ENCODE results near the gene PDE7B. TPM values are rescaled to one million over a fixed set of nuclear protein-coding genes. Genes with fewer than 3 reads are reported as not detected.
"Not testable (repeated sequence)": the region's sequence is repeated elsewhere in the genome, so short reads cannot be mapped to it uniquely, and the experiment has no call there.

Gene PDE7B
- total RNA-seq, 1 experiment from 2014 or later = not detected

GRCh38 chr6:135861189-135861588 is 9.7 kb downstream of the PDE7B start:
- ChIA-PET POLR2A (no interaction called here), CTCF (no interaction called here)
- Mint-ChIP-seq H3K27me3 (ENCODE audit: low read depth) (no peaks in the 10 kb centered on the region), H3K4me1 (no peaks in the 10 kb centered on the region), H3K36me3 (no peaks in the 10 kb centered on the region), H3K9me3 (peaks cover 4% of the 10 kb centered on the region), H3K27ac (no peak overlapping the region), H3K4me3 (no peak overlapping the region)
- ATAC-seq = no peak
- DNase-seq (ENCODE audit: low spot score) = no peak
- TF ChIP-seq USF2 (CRISPR knock-in tag; IDR thresholded peaks at IDR 0.05) (no peak), NR3C1 (CRISPR knock-in tag; conservative IDR thresholded peaks at IDR 0.05; ENCODE audit: low read depth) (no peak), FOXK1 (CRISPR knock-in tag; IDR thresholded peaks at IDR 0.05) (no peak), ZNF396 (CRISPR knock-in tag; IDR thresholded peaks at IDR 0.05; ENCODE audit: borderline replicate concordance) (no peak), ZNF423 (CRISPR knock-in tag; IDR thresholded peaks at IDR 0.05) (no peak), ZNF232 (CRISPR knock-in tag; IDR thresholded peaks at IDR 0.05) (no peak), TCF7 (CRISPR knock-in tag; IDR thresholded peaks at IDR 0.05; ENCODE audit: low read depth) (no peak), PRDM15 (CRISPR knock-in tag; IDR thresholded peaks at IDR 0.05) (no peak), FOXJ3 (CRISPR knock-in tag; IDR thresholded peaks at IDR 0.05; ENCODE audit: borderline replicate concordance) (no peak), E2F4 (CRISPR knock-in tag; IDR thresholded peaks at IDR 0.05; ENCODE audit: borderline replicate concordance, low read depth) (no peak), NR2C2 (CRISPR knock-in tag; IDR thresholded peaks at IDR 0.05) (no peak)
- TF ChIP-seq, protein P1, sequence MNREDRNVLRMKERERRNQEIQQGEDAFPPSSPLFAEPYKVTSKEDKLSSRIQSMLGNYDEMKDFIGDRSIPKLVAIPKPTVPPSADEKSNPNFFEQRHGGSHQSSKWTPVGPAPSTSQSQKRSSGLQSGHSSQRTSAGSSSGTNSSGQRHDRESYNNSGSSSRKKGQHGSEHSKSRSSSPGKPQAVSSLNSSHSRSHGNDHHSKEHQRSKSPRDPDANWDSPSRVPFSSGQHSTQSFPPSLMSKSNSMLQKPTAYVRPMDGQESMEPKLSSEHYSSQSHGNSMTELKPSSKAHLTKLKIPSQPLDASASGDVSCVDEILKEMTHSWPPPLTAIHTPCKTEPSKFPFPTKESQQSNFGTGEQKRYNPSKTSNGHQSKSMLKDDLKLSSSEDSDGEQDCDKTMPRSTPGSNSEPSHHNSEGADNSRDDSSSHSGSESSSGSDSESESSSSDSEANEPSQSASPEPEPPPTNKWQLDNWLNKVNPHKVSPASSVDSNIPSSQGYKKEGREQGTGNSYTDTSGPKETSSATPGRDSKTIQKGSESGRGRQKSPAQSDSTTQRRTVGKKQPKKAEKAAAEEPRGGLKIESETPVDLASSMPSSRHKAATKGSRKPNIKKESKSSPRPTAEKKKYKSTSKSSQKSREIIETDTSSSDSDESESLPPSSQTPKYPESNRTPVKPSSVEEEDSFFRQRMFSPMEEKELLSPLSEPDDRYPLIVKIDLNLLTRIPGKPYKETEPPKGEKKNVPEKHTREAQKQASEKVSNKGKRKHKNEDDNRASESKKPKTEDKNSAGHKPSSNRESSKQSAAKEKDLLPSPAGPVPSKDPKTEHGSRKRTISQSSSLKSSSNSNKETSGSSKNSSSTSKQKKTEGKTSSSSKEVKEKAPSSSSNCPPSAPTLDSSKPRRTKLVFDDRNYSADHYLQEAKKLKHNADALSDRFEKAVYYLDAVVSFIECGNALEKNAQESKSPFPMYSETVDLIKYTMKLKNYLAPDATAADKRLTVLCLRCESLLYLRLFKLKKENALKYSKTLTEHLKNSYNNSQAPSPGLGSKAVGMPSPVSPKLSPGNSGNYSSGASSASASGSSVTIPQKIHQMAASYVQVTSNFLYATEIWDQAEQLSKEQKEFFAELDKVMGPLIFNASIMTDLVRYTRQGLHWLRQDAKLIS (CRISPR knock-in tag; IDR thresholded peaks at IDR 0.05; ENCODE audit: borderline replicate concordance) = no peak
- TF ChIP-seq, protein P2, sequence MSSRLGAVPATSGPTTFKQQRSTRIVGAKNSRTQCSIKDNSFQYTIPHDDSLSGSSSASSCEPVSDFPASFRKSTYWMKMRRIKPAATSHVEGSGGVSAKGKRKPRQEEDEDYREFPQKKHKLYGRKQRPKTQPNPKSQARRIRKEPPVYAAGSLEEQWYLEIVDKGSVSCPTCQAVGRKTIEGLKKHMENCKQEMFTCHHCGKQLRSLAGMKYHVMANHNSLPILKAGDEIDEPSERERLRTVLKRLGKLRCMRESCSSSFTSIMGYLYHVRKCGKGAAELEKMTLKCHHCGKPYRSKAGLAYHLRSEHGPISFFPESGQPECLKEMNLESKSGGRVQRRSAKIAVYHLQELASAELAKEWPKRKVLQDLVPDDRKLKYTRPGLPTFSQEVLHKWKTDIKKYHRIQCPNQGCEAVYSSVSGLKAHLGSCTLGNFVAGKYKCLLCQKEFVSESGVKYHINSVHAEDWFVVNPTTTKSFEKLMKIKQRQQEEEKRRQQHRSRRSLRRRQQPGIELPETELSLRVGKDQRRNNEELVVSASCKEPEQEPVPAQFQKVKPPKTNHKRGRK (CRISPR knock-in tag; IDR thresholded peaks at IDR 0.05; ENCODE audit: borderline replicate concordance) = no peak
- TF ChIP-seq, protein P3, sequence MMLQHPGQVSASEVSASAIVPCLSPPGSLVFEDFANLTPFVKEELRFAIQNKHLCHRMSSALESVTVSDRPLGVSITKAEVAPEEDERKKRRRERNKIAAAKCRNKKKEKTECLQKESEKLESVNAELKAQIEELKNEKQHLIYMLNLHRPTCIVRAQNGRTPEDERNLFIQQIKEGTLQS (CRISPR knock-in tag; conservative IDR thresholded peaks at IDR 0.05) = no peak
- TF ChIP-seq, protein P4, sequence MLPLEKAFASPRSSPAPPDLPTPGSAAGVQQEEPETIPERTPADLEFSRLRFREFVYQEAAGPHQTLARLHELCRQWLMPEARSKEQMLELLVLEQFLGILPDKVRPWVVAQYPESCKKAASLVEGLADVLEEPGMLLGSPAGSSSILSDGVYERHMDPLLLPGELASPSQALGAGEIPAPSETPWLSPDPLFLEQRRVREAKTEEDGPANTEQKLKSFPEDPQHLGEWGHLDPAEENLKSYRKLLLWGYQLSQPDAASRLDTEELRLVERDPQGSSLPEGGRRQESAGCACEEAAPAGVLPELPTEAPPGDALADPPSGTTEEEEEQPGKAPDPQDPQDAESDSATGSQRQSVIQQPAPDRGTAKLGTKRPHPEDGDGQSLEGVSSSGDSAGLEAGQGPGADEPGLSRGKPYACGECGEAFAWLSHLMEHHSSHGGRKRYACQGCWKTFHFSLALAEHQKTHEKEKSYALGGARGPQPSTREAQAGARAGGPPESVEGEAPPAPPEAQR (CRISPR knock-in tag; IDR thresholded peaks at IDR 0.05) = no peak

- CTCF ChIA-PET; H3K9me3 Mint-ChIP-seq; H3K27me3 Mint-ChIP-seq (ENCODE audit: low read depth); H3K36me3 Mint-ChIP-seq; H3K27ac Mint-ChIP-seq; H3K4me3 Mint-ChIP-seq; ATAC-seq; H3K4me1 Mint-ChIP-seq; POLR2A ChIA-PET; DNase-seq (ENCODE audit: low spot score): not testable (repeated sequence)
Measured at GRCh38 chr6:135864929-135865328, 13.4 kb downstream of the PDE7B start.

Measured in WTC11 (cell line).